NCI-H2029 (cell line): ENCODE measurements around the gene OR52E8.

ENCODE experiments used
- DNase-seq: peaks from one replicate; lab custom pipeline; 2025; lab: John Stamatoyannopoulos, UW

Gene OR52E8

GRCh38 chr11:5857590-5857989, at the start of gene OR52E8:
Gene OR52E8 (minus strand): TSS chr11:5857690. CDS start chr11:5857690, 0 bp downstream.
- DNase-seq, result no peak

- DNase-seq, result no peak
These were observed 42.0 kb upstream of the OR52E8 start for GRCh38 chr11:5899534-5899933.

GRCh38 chr11:5892908-5893307, 35.4 kb upstream of the OR52E8 start, which contains the start of gene OR52E5:
Gene OR52E5 (plus strand): TSS chr11:5893208. CDS start chr11:5900777, 7,569 bp downstream.
- no peak for DNase-seq

- DNase-seq, result no peak
These were observed 33.8 kb upstream of the OR52E8 start for GRCh38 chr11:5891216-5891800.

- no peak for DNase-seq
These were observed 30.2 kb upstream of the OR52E8 start for GRCh38 chr11:5887661-5888060.

- DNase-seq, result no peak
These were observed 29.7 kb upstream of the OR52E8 start for GRCh38 chr11:5887172-5887571.

- DNase-seq, result no peak
These were observed 24.3 kb upstream of the OR52E8 start for GRCh38 chr11:5881756-5882155.

- DNase-seq, result no peak
These were observed 22.8 kb upstream of the OR52E8 start, which contains the start of gene OR52E4 for GRCh38 chr11:5880329-5880728. Gene OR52E4 (plus strand): TSS chr11:5880629. CDS start chr11:5884293, 3,664 bp downstream.

- no peak for DNase-seq
These were observed 21.1 kb upstream of the OR52E8 start for GRCh38 chr11:5878564-5878963.

GRCh38 chr11:5865826-5866225, 8.3 kb upstream of the OR52E8 start:
- no peak for DNase-seq

GRCh38 chr11:5851002-5851401, 6.5 kb downstream of the OR52E8 start:
- DNase-seq, result no peak

GRCh38 chr11:5847711-5848110, 9.8 kb downstream of the OR52E8 start:
- no peak for DNase-seq

- no peak for DNase-seq
These were observed 10.8 kb downstream of the OR52E8 start for GRCh38 chr11:5846701-5847100.

GRCh38 chr11:5841797-5842196, 15.7 kb downstream of the OR52E8 start, which contains the start of gene OR52E6:
Gene OR52E6 (minus strand): TSS chr11:5841897. CDS start chr11:5841897, 0 bp downstream.
- DNase-seq, result no peak

GRCh38 chr11:5837695-5838094, 19.8 kb downstream of the OR52E8 start:
- DNase-seq, result no peak

GRCh38 chr11:5833446-5833845, 24.0 kb downstream of the OR52E8 start:
- no peak for DNase-seq

- no peak for DNase-seq
These were observed 26.2 kb downstream of the OR52E8 start for GRCh38 chr11:5831196-5831829.

GRCh38 chr11:5818245-5818886, 39.1 kb downstream of the OR52E8 start:
- no peak for DNase-seq

- no peak for DNase-seq
These were observed 42.0 kb downstream of the OR52E8 start for GRCh38 chr11:5815534-5815933.

GRCh38 chr11:5809905-5810795, 47.3 kb downstream of the OR52E8 start:
- DNase-seq, result no peak

GRCh38 chr11:5809122-5809519, 48.4 kb downstream of the OR52E8 start:
- no peak for DNase-seq

GRCh38 chr11:5808500-5809121, 48.9 kb downstream of the OR52E8 start, which contains the start of gene OR52N2:
Gene OR52N2 (plus strand): TSS chr11:5808924. CDS start chr11:5820336, 11,412 bp downstream.
- no peak for DNase-seq
